ENCODE data around the gene SRSF5. TPM values are rescaled to one million over a fixed set of nuclear protein-coding genes. Genes with fewer than 3 reads are reported as not detected.

The SRSF5 gene
- total RNA-seq, 4 donors from 2014 or later: 57.5 to 113 (median 84.6) TPM

- no peaks in the 10 kb centered on the region for H3K27me3 ChIP-seq
- in situ Hi-C loops (cut with MboI; ENCODE audit: low sequenced_read_pairs in 4 of 4): no loop called here
- intact Hi-C loops (cut with DNase I; ENCODE audit: low total_unique reads): no loop called here
- no peak for DNase-seq
- H3K4me1 ChIP-seq: no peaks in the 10 kb centered on the region
- no peak for ATAC-seq
- H3K36me3 ChIP-seq: peaks cover 0 to 8% of the 10 kb centered on the region in 2 donors
- TF ChIP-seq POLR2A (IDR thresholded peaks at IDR 0.05) (no peak), CTCF (IDR thresholded peaks at IDR 0.05 in 4 of 5, conservative IDR thresholded peaks at IDR 0.05 in 1 of 5) (no peak)
- no peak overlapping the region for H3K4me3 ChIP-seq
- no peaks in the 10 kb centered on the region for H3K9me3 ChIP-seq
- H3K27ac ChIP-seq: no peak overlapping the region
Observed at GRCh38 chr14:69789118-69789640, 22.2 kb downstream of the SRSF5 start.

DNA sequence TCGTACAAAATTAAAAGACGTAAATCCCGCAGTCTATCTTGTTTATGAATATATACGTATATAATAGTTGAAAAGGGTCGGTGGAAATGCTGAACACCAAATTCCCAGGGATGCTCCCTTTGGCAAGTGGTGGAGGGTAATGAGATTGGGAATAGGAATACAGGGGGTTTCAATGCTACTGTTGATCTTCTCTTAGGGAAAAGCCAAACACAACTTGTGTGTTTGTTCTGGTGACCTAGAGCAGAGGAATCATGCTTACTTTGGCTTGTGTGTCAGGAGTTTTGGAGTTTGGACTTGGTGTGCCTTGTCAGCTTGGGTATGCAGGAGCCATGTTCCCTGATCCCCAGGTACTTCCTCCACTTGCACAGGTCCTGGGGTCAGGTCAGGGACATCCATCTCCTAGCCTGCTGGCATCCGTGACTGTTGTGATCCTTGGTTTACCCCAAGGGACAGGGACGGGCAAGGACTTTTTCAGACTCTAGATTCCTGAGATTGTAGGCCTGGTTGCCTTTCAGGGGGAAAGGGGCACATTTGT lies 26.0 kb downstream of the SRSF5 start:
- no peaks in the 10 kb centered on the region for H3K4me1 ChIP-seq
- no peaks in the 10 kb centered on the region for H3K36me3 ChIP-seq
- in situ Hi-C loops (cut with MboI; ENCODE audit: low sequenced_read_pairs in 4 of 4): no loop called here
- intact Hi-C loops (cut with DNase I; ENCODE audit: low total_unique reads): no loop called here
- DNase-seq: no peak
- no peaks in the 10 kb centered on the region for H3K9me3 ChIP-seq
- ATAC-seq: no peak
- H3K4me3 ChIP-seq: no peak overlapping the region
- no peak overlapping the region for H3K27ac ChIP-seq
- TF ChIP-seq CTCF (IDR thresholded peaks at IDR 0.05 in 4 of 5, conservative IDR thresholded peaks at IDR 0.05 in 1 of 5) (no peak), POLR2A (IDR thresholded peaks at IDR 0.05) (no peak)
- no peaks in the 10 kb centered on the region for H3K27me3 ChIP-seq

DNA sequence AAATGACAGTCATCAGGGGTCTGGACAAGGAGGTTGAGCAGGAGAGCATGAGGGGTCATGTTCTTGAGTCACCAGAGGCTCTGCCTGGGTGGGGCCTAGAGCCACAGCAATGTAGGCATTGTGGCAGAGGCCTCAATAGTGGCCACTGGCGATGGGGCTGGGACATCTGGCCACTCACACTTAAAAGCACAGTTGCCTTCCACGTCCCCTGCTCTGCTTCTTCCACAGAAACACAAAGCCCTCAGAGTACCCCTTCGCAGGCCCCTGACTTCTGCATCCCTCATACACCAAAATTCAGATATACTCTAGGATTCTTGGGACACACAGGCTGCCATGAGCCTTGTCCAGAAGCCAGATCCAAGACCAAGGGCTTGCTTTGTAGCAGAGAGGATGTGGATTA lies 27.8 kb downstream of the SRSF5 start:
- Histone ChIP-seq H3K4me3 (no peak overlapping the region), H3K36me3 (no peaks in the 10 kb centered on the region), H3K4me1 (no peaks in the 10 kb centered on the region), H3K27me3 (no peaks in the 10 kb centered on the region), H3K9me3 (no peaks in the 10 kb centered on the region), H3K27ac (no peak overlapping the region)
- TF ChIP-seq POLR2A (IDR thresholded peaks at IDR 0.05) (no peak), CTCF (IDR thresholded peaks at IDR 0.05 in 4 of 5, conservative IDR thresholded peaks at IDR 0.05 in 1 of 5) (no peak)
- in situ Hi-C loops (cut with MboI; ENCODE audit: low sequenced_read_pairs in 4 of 4) (no loop called here), intact Hi-C loops (cut with DNase I; ENCODE audit: low total_unique reads) (no loop called here)
- no peak for DNase-seq
- no peak for ATAC-seq

DNA sequence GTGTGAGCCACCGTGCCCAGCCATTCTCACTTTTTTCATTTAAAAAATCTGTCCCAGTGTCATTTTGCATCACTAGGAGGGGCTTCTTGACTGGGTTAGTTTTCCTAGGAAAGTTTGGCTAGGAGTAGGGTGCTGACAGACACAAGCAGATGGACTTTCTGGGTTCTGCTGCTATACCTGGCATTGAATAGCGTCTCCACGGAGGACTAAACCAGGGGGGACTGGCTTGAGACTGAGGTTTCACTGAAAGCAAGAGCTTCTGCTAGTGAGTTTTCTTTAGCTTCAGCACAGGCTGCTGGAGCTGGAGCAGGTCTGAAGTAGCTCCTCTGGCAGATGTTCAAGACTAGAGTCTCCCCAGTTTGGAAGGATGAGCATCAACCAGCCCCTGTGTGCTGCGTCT lies 28.7 kb downstream of the SRSF5 start:
- no peak overlapping the region for H3K4me3 ChIP-seq
- H3K9me3 ChIP-seq: no peaks in the 10 kb centered on the region
- ATAC-seq: no peak
- no peaks in the 10 kb centered on the region for H3K36me3 ChIP-seq
- H3K27me3 ChIP-seq: no peaks in the 10 kb centered on the region
- no peaks in the 10 kb centered on the region for H3K4me1 ChIP-seq
- in situ Hi-C loops (cut with MboI; ENCODE audit: low sequenced_read_pairs in 4 of 4): no loop called here
- no peak overlapping the region for H3K27ac ChIP-seq
- TF ChIP-seq POLR2A (IDR thresholded peaks at IDR 0.05) (no peak), CTCF (IDR thresholded peaks at IDR 0.05 in 4 of 5, conservative IDR thresholded peaks at IDR 0.05 in 1 of 5) (no peak)
- intact Hi-C loops (cut with DNase I; ENCODE audit: low total_unique reads): no loop called here
- no peak for DNase-seq

Data from gastrocnemius medialis (tissue), 4 donors.